H1 (cell line): ENCODE data around the gene MAPK1.

Source experiments
- EGR1 ChIP-seq: IDR thresholded peaks from 2 replicates; pipeline ENCODE4 v1.6.1; 2011; ENCODE audit warnings: low read depth, low read length, borderline replicate concordance
- EZH2 ChIP-seq: fragments of 200-600 bp; sonication (generic); IDR thresholded peaks from 2 replicates; pipeline ENCODE4 v1.7.1; 2012; ENCODE audit warnings: low read depth, mild to moderate bottlenecking, moderate library complexity, low read length, inconsistent platforms; ENCODE audit not compliant: severe bottlenecking
- JUN ChIP-seq: IDR thresholded peaks from 2 replicates; pipeline ENCODE4 v1.6.1; 2011; ENCODE audit warnings: low read depth, mild to moderate bottlenecking, improper control_type of control experiment, low read length
- JUND ChIP-seq: IDR thresholded peaks from 2 replicates; pipeline ENCODE4 v1.6.1; 2011; ENCODE audit warnings: mild to moderate bottlenecking, improper control_type of control experiment, low read length
- KDM1A ChIP-seq: fragments of 200-600, 300-600 bp; sonication (generic); IDR thresholded peaks from 2 replicates; pipeline ENCODE4 v1.7.1; 2016; ENCODE audit warnings: mild to moderate bottlenecking, low read length, borderline replicate concordance
- MAFK ChIP-seq: IDR thresholded peaks from 2 replicates; pipeline ENCODE4 v1.6.1; 2012; ENCODE audit warnings: low read depth, mild to moderate bottlenecking, improper control_type of control experiment, low read length
- MAX ChIP-seq: IDR thresholded peaks from 2 replicates; pipeline ENCODE4 v1.6.1; 2012; ENCODE audit warnings: inconsistent platforms
- POLR2A ChIP-seq, 2 experiments: IDR thresholded peaks; 1 replicate in 1 of 2; 2 replicates in 1 of 2; pipeline ENCODE4 v1.6.1; 2011; ENCODE audit warnings: low read depth in 2 of 2, low read length in 2 of 2, mild to moderate bottlenecking in 2 of 2; ENCODE audit errors: control extremely low read depth in 1 of 2
- POLR2AphosphoS5 ChIP-seq: IDR thresholded peaks from 2 replicates; pipeline ENCODE4 v1.6.1; 2011; ENCODE audit warnings: low read depth, low read length
- TAF1 ChIP-seq: IDR thresholded peaks from 2 replicates; pipeline ENCODE4 v1.6.1; 2011; ENCODE audit warnings: mild to moderate bottlenecking, low read depth, low read length
- TF ChIP-seq, protein P1 (sequence below), 3 experiments: IDR thresholded peaks; 1 replicate in 2 of 3; 2 replicates in 1 of 3; pipeline versions ENCODE4 v1.5.1 to v1.6.1; 2011; ENCODE audit warnings: low read length in 3 of 3, mild to moderate bottlenecking in 3 of 3, inconsistent platforms in 2 of 3, low read depth in 1 of 3, moderate library complexity in 1 of 3; ENCODE audit not compliant: insufficient read depth in 1 of 3; ENCODE audit errors: control extremely low read depth in 1 of 3

- TF ChIP-seq EGR1 (no peak), EZH2 (no peak), MAFK (no peak), POLR2A (IDR thresholded peaks at IDR 0.05; ENCODE audit: control extremely low read depth in 1 of 2, low read depth in 2 of 2, low read length in 2 of 2) (no peak), MAX (no peak), POLR2AphosphoS5 (no peak), TAF1 (no peak), KDM1A (no peak), JUN (no peak), JUND (no peak)
- TF ChIP-seq, protein P1, sequence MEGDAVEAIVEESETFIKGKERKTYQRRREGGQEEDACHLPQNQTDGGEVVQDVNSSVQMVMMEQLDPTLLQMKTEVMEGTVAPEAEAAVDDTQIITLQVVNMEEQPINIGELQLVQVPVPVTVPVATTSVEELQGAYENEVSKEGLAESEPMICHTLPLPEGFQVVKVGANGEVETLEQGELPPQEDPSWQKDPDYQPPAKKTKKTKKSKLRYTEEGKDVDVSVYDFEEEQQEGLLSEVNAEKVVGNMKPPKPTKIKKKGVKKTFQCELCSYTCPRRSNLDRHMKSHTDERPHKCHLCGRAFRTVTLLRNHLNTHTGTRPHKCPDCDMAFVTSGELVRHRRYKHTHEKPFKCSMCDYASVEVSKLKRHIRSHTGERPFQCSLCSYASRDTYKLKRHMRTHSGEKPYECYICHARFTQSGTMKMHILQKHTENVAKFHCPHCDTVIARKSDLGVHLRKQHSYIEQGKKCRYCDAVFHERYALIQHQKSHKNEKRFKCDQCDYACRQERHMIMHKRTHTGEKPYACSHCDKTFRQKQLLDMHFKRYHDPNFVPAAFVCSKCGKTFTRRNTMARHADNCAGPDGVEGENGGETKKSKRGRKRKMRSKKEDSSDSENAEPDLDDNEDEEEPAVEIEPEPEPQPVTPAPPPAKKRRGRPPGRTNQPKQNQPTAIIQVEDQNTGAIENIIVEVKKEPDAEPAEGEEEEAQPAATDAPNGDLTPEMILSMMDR (IDR thresholded peaks at IDR 0.05; ENCODE audit: control extremely low read depth in 1 of 3, insufficient read depth in 1 of 3, low read depth in 1 of 3, low read length in 3 of 3): no peak
Observed at GRCh38 chr22:21856868-21857267, 10.6 kb downstream of the MAPK1 start.
